Occipital lobe (tissue), 2 donors: Measurements from ENCODE around the gene KRTAP12-1. TPM values are rescaled to one million over a fixed set of nuclear protein-coding genes. Genes with fewer than 3 reads are reported as not detected.
"Not testable (repeated sequence)": the region's sequence is repeated elsewhere in the genome, so short reads cannot be mapped to it uniquely, and the experiment has no call there.

ENCODE experiments used
- DNase-seq: peaks from one replicate; lab custom pipeline; 2025; lab: John Stamatoyannopoulos, UW
- total RNA-seq: library from RNA; depleted of rRNA; stranded (reverse); fragments of >200 nt; gene quantifications from one replicate; pipeline ENCODE4 v1.2.3, GENCODE V29; 2014

Gene KRTAP12-1
- total RNA-seq, 1 donor from 2014 or later = not detected

- DNase-seq = no peak
Observed at GRCh38 chr21:44697811-44698734, 16.1 kb upstream of the KRTAP12-1 start.

GRCh38 chr21:44697172-44697810 is 15.3 kb upstream of the KRTAP12-1 start, which contains the start of gene KRTAP10-12:
Gene KRTAP10-12, plus strand, starts transcription at chr21:44697172. Its CDS starts 30 bp downstream, at chr21:44697202.
- DNase-seq = not testable (repeated sequence)

GRCh38 chr21:44696572-44696971 is 14.6 kb upstream of the KRTAP12-1 start:
- no peak for DNase-seq

GRCh38 chr21:44695641-44696040 is 13.7 kb upstream of the KRTAP12-1 start:
- DNase-seq = no peak

- no peak for DNase-seq
Observed at GRCh38 chr21:44695184-44695583, 13.2 kb upstream of the KRTAP12-1 start.

GRCh38 chr21:44694776-44695175 is 12.8 kb upstream of the KRTAP12-1 start:
- no peak for DNase-seq

GRCh38 chr21:44692798-44693512 is 11.0 kb upstream of the KRTAP12-1 start:
- DNase-seq = no peak

- DNase-seq = no peak
Observed at GRCh38 chr21:44691686-44692085, 9.7 kb upstream of the KRTAP12-1 start.

GRCh38 chr21:44689740-44690139 is 7.8 kb upstream of the KRTAP12-1 start:
- DNase-seq = not testable (repeated sequence)

- DNase-seq = no peak
Observed at GRCh38 chr21:44687671-44688070, 5.7 kb upstream of the KRTAP12-1 start.

GRCh38 chr21:44686843-44687561 is 5.0 kb upstream of the KRTAP12-1 start:
- DNase-seq = no peak

- no peak for DNase-seq
Observed at GRCh38 chr21:44686000-44686781, 4.2 kb upstream of the KRTAP12-1 start.

- DNase-seq = not testable (repeated sequence)
Observed at GRCh38 chr21:44685050-44685449, 3.1 kb upstream of the KRTAP12-1 start.

- DNase-seq = no peak
Observed at GRCh38 chr21:44684483-44684882, 2.5 kb upstream of the KRTAP12-1 start.

- no peak for DNase-seq
Observed at GRCh38 chr21:44684077-44684476, 2.1 kb upstream of the KRTAP12-1 start.

- DNase-seq = no peak
Observed at GRCh38 chr21:44682580-44683151, 703 bp upstream of the KRTAP12-1 start.

GRCh38 chr21:44681152-44681551 is 811 bp downstream of the KRTAP12-1 start:
- DNase-seq = no peak

- no peak for DNase-seq
Observed at GRCh38 chr21:44677881-44678280, 4.1 kb downstream of the KRTAP12-1 start.

GRCh38 chr21:44671911-44672310 is 10.1 kb downstream of the KRTAP12-1 start:
- DNase-seq = no peak
